ENCODE data around the gene TMEM147. TPM values are rescaled to one million over a fixed set of nuclear protein-coding genes. Genes with fewer than 3 reads are reported as not detected.
A peak's percentile ranks its signal among the peaks of the same experiment; 100 is the strongest.

TMEM147 gene
- total RNA-seq, 1 experiment from 2014 or later = 116 TPM

DNA sequence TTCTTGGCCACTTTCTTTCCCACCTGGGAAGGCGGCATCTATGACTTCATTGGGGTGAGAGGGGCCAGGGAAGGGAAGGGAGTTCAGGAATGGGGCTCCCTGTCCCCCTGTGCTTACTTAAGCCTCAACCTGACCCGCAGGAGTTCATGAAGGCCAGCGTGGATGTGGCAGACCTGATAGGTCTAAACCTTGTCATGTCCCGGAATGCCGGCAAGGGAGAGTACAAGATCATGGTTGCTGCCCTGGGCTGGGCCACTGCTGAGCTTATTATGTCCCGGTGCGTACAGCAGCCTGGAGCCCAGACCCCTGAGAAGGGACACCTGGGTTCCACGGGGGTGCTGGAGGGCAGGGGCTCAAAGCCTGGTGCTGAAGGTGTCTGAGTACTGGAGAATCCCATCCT is 1.1 kb downstream of the TMEM147 start:
- no peak for DNase-seq (ENCODE audit: low read depth)

DNA sequence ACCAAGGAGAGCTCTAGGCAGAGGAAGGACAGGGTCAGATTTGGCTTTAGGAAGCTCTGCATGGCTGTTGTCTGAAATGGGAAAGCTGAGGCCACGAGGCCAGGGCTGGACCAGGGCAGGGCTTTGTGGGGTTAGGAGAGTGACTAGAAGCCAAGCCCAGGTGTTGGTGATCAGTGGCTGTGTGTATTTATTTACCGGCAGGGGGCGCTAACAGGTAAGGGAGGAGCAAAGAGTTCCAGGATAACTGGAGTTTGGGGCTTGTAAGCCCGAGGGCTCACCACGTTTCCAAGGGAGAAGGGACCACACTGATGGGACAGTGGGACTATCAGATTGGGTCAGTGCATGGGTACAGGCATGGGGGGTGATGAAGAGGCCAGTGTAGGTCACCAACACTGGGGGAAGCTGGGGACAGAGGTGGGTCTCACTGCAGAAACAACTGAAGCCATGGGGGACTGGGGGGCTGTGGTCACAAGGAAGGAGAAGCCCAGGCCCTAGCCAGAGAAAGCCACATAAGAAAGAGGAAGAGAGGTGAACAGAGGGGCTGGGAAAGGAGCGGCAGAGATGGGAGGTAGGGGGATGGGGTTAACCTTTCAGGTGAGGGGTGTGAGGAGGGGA is 3.9 kb downstream of the TMEM147 start:
- DNase-seq (ENCODE audit: low read depth) = peak; percentile 74

DNA sequence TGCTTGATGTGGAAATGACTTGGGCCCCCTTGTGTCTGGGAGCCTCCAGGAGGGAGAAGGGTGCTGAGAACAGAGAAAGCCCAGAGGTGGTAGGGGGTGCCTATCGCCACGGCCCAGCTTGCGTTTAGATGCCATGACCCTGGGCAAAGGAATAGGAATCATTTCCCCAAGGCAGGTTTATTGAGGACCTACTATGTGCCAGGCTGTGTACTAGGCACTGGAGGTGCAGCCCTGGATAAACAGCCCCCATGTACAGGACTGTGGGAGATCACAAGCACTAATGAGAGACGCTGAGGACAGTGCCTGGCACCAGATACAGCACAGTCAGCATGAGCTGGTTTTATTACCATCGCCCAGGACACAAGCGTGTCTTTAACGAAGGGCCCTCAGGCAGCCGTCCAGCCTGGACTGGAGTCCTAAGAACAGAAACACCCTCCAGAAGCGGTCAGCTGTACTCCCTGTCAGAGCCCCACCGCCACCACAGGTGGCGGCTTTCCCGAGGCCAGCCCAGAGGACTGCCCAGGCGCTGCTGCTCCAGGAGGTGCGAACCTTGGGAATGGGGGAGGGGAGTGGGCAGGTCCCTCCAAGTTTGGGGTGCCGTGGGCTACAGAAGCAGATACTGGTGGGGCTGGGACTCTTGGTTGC is 4.6 kb downstream of the TMEM147 start:
- no peak for DNase-seq (ENCODE audit: low read depth)

DNA sequence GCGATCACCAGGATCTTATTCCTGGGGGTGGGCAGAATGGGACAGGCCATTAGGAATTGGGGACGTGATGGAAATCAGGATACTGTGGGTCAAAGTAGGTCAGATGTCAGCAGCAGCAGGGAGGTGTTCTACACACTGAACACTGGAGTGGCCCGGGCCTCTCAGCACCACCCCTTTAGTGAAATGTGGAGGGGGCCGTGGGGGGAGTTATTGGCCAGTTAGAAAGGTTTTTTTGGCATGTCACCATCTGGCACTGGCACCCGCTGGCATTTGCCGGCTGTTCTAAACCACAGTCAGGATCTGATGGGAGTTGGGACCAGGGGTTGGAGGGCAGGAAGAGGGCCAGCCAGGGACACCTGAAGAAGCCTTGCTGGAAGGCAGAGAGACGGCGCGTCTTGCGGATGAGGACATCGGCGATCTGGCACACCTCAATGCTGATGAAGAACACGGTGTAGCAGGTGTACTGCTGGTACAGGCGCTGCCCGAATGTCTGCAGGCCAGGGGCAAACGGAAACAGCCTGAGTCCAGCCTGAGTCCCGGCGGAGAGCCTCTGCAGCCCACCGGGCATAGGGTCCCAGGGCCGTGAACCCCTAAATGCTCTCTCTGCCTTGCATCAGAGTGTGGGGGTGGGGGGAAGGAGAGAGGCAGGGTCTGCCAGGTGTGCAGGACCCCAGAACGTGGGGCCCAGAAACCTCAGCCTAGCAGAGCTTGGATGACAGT is 5.8 kb downstream of the TMEM147 start:
- DNase-seq (ENCODE audit: low read depth) = no peak

DNA sequence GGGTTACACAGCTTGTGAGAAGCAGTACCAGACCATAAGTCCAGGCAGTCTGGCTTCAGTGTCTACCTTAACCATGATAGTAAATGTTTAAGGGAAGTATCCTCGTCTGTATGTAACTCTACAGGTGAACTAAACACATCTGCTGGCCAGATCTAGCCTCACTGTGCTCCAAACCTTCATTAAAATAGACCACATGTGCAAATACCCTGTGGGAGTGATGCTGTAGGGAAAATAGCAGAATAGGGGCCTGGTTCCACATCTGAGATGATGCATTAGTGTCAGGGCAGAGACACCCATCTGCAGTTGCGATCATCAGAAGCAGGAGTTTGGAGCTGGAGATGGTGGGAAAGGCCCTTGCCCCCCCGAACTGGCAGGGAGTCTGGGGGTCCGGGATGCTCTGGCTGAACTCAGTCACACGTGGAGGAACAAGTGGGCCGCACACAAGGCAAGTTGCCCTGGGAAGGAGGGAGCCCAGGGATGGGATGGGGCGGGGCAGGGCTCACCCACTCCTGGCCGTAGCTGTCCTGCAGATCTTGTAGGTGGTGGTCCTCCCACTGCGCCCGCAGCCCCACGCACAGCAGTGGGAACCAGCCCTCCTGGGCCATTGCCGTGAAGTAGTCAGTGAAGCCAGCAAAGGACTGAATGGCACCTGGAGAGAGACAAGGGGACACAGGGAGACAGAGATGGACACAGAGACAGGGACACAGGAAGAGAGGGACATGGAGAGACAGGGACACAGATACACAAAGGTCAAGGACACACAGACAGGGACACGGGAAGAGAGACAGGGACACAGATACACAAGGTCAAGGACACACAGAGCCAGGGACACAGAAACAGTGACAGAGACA is 7.3 kb downstream of the TMEM147 start:
- no peak for DNase-seq (ENCODE audit: low read depth)

DNA sequence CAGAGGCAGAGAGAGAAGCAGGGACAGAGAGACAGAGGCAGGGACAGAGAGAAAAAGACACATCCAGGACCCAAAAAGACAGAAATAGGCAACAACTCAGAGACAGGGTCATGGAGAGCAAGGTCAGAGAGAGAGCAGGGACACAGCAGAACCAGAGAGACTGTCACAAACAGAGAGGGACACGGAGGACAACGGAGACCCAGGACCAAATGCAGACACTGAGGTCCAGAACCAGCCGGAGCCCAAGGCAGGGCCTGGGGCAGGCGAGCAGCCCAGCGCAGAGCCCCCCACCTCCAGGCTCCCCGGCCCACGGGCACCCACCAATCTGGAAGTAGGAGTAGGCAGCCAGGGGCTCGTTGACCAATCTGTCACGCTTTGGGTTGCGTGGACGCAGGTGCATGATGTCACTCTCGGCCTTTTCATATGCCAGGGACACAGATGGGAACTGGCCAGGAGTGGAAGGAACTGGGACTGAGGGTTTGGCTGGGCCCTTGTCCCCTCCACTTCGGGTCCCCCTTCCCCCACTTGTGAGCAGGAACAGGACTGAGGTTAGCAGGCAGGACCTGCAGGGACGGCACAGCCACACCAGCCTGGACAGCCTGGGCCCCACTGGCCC is 8.1 kb downstream of the TMEM147 start:
- DNase-seq (ENCODE audit: low read depth) = no peak

DNA sequence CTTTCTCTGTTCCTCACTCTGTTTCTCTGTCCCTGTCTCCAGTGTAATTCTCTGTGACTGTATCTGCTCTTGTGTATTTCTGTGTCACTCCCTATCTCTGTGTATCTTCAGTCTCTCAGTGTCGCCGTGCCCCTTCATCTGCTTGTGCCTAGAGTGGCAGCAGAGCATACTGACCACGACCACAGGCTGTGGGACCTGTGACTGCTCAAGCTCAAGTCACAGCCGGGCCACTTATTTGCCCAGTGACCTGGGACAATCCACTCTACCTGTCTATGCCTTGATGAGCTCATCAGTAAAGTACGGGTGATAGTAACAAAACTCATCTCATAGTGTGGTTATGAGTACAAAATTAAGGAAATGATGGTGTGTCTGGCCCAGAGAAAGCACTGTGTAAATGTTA is 8.7 kb downstream of the TMEM147 start:
- DNase-seq (ENCODE audit: low read depth) = no peak

DNA sequence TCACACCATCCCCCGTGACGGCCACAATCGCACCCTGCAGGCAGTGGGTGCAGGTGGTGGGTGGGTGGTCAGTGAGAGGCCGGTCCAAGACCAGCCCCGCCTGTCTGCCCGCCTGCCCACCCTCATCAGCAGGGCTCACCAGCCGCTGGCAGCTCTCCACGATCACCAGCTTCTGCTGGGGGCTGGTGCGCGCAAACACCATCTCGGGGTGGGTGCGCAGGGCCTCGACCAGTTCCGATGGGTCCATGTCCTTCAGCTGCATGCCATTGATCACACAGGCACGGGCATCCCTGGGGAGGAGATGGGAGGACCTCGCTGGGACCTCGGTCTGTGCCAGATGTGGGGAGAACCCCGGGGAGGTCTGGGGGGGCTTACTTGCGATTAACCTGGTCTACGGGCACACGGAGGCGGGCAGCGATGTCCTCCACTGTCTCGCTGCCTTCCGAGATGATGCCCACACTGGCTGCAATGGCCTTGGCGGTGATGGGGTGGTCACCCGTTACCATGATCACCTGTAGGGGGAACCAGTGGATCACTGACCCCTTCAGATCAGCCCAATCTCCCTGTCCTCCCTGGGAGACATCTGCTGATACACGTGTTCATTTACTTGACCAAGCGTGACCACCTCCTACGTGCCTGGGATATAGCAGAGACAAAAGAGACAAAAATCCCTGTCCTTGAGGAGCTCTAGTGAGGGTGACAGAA is 10.0 kb downstream of the TMEM147 start:
- DNase-seq (ENCODE audit: low read depth) = peak; percentile 47

DNA sequence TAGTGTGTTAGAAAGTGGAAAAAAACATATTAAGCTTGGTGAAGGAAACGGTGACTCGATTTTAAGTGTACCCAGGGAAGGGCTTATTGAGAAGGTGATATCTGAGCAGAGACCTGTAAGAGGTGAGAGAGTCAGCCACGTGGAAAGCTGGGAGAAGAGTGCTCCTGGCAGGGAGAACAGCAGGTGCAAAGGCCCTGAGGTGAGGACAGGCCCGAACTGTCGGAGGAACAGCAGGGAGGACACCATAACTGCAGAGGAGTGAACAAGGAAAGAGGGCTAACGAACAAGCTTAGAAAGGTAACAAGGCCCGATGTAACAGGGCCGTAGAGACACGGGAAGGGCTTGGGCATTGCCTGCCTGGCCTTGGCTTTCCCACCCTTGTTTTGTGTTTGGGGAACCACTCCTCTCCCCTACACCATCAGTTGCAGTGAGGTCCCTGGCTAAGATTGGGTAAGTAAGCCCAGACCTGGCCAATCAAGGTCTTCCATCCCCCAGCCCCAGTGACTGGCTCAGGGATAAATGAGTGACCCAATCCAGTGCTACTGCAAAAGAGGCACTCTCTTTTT is 10.7 kb downstream of the TMEM147 start:
- no peak for DNase-seq (ENCODE audit: low read depth)

DNA sequence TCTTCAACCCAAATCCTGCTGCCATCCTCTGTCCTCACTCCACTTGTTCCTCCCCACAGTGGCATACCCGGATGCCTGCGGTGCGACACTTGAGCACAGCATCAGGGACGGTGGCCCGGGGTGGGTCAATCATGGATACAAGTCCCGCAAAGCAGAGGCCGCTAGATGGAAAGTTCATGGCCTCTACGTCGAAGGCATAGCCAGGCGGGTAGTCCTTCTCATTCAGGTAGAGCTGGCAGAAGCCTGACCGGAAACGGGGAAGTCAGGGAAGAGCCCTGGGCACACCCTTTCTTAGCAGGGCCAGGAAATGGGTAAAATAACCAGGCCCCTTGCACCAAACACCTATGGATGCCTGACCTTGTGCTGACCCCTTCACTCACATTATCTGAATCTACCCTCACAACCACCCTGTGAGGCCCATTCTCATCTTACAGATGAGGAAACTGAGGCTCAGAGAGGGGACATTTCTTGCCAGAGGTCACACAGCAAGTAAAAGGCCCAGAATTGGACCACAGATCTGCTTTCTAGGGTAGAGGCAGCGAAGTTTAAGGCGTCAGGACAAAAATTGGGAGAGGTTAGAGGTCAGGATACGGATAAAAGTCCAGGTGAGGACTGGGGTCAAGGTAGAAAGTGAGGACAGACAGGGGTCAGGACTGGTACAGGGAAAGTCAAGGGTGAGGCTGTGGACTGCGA is 11.6 kb downstream of the TMEM147 start:
- no peak for DNase-seq (ENCODE audit: low read depth)

DNA sequence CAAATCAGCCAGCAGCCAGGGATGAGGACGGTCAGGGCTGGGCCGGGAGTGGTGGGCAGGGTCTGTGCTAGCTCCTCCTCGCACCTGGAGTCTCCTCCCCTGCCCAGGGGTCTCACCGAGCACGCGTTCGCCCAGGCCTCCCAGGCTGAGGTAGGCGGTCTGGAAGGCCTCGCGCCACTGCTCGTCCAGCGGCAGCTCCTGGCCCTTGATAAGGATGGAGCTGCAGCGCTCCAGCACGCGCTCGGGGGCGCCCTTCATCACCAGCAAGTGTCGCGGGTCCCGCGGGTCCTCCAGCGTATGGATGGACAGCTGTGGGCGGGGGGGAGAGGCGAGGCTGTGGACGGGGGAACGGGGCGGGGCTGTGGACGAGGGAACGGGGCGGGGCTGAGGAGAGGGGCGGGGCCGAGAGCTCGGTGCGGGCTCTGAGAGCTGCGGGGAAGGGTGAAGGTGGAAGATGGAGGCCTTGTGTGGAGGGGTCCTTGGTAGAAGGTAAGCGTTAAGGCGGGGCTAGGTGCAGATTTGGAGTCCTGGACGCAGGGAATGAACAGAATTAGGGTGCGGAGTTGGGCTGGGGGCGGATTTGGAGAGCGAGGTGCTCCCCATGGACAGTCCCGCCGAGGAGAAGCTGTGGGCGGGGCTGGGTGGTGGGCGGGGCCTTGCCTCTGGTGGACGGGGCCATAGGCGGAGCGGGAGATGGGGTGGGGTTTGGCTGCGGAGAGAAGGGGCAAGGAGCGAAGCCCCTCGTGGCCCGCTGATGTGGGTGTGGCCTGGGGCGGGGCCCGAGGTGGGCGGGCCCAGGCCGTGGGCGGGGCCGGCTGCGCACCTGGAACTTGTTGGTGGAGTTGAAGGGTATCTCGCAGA is 12.3 kb downstream of the TMEM147 start:
- no peak for DNase-seq (ENCODE audit: low read depth)

DNA sequence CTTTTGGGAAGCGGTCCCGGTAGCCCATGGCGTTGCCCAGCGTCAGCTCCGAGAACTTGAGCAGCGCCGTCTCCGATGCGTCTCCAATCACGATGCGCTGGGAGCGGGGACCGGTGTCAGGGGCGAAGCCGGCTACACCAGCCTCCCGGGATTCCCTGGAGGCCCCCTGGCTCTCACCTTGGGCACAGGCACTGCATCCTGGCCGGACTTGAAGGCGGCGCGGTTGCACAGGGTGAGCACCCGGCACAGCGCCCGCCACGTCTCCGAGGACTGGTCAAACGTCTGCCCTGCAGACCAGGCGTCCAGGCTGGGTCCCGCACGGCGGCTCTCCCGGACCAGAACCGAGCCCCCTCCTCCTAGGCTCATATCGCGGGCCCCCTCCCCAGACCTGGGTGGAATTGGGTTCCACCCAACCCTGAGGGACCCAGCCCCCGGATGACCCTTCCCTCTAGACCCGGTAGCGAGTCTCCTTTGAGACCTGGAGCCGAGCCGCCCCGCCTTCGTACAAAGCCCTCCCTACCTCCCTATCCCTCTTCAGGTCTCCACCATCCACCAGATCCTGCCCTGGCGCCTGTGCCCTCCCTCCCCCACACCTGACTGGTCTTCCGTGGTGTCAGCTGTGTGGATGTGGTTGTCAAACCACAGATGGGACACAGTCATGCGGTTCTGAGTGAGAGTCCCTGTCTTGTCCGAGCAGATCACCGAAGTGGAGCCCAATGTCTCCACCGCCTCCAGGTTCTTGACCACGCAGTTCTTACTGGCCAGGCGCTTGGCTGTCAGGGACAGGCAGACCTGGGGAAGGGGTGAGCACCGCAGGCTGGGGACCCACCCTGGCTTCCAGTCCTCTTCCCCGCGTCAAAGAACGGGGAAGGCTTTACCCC is 13.2 kb downstream of the TMEM147 start:
- DNase-seq (ENCODE audit: low read depth) = no peak

DNA sequence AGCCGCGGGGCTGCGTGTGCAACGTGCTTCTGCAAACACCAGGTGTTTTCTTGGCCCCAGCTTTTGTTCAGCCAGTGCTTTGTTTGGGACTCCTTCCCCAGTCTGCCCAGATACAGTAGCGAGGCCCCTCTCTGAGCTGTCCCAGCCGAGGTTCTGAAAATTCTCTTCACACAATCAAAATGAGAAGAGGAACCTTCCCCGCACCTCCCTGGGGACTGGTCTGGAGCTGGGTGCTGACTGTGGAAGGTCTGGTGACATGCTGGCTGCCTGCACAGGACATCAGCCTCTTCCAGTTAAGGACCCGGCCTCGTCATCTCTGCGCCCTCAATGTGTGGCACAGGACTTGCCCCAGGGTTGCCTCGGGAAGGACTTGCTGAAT is 13.8 kb downstream of the TMEM147 start:
- no peak for DNase-seq (ENCODE audit: low read depth)

DNA sequence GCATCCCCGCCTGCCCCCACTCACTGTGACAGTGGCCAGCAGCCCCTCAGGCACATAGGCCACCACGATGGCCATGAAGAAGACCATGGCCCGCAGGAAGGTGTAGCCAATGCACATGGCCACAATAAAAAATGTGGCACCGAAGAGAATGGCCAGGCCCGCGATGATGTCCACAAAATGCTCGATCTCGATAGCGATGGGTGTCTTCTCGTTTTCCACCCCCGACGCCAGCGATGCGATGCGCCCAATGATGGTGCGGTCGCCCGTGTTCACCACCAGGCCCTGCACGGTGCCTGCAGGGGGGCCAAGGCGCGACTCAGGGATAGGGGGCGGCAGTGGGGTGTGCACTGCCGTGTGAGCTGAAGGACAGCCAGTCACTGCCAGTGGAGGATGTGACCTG is 14.4 kb downstream of the TMEM147 start:
- no peak for DNase-seq (ENCODE audit: low read depth)

DNA sequence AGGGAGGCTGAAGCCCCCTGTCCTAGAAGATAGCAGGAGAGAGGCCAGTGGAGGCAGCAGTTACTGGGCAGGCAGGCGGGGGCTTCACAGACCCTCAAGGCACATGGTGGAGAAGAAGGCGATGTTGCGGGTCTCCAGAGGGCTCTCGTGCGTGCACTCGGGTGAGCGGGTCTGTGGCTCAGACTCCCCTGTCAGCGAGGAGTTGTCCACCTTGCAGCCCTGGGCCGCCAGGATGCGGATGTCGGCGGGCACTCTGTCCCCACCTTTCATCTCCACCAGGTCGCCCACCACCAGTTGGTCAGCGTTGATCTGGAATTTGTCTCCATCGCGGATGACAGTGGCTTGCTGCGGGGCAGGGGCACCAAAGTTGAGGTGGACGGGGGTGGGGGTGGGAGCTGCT is 14.8 kb downstream of the TMEM147 start:
- no peak for DNase-seq (ENCODE audit: low read depth)

DNA sequence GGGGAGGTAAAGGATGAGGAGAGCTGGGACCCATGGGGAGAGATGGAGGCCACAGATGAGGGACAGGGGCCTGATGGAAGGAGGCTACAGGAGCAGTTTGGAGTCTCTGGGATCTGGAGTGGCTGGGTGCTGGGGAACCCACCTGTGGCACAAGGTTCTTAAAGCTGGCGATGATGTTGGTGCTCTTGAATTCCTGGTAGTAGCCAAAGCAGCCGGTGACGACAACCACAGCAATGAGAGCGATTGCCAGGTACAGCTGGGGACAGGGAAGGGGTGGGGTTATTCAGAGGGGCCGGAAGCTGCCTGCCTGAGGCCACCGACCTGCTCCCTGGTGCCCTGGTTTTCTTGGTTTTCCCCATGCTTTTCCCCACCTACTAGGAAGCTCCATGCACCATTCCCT is 15.3 kb downstream of the TMEM147 start:
- no peak for DNase-seq (ENCODE audit: low read depth)

DNA sequence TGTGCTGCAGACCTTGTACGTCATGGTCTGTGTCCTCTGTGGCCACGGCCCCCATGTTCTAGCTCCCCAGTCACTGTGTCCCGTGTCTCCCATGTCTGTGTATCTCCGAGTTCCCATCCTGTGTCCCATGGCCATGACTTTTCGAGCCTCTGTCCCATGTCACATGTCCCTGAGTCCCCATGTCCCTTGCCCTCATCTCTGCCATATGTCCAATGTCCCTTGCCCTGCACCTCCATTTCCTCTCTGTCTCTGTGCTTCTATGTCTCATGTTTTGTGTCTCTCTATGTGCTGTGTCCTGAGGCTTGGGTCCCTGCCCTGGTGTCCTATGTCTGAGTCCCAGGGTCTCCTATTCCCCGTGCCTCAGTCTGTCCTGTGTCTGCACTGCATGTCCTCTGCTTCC is 16.0 kb downstream of the TMEM147 start:
- no peak for DNase-seq (ENCODE audit: low read depth)

DNA sequence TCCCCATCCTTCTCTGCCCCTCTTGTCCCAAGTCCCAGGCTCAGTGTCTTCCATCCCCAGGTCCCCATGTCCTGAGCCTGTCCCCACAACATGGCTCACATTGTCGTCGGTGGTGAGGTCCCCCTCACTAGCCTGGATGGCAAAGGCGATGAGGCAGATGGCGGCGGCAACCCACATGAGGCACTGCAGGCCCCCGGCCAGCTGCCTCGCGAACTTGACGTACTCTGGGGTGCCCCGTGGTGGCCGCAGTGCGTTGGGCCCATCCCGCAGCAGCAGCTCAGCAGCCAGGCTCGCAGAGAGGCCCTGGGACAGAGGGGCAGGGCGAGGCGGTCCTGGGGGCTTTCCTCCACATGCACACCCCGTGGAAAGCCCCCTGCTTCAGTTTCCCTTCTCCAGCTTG is 16.9 kb downstream of the TMEM147 start:
- no peak for DNase-seq (ENCODE audit: low read depth)
